Stimulated activated CD8-positive, alpha-beta memory T cell treated with anti-CD3 and anti-CD28 coated beads, Interleukin-4, amount 100 ng/mL, for 1 hour (primary cell): ENCODE data around the gene BIRC7.

ENCODE experiments used
- DNase-seq, 2 donors: peaks; one replicate each; pipeline ENCODE4 v3.0.0-alpha.2; 2020; ENCODE audit warnings: low read depth in 2 of 2, low spot score in 1 of 2

The BIRC7 gene

DNA sequence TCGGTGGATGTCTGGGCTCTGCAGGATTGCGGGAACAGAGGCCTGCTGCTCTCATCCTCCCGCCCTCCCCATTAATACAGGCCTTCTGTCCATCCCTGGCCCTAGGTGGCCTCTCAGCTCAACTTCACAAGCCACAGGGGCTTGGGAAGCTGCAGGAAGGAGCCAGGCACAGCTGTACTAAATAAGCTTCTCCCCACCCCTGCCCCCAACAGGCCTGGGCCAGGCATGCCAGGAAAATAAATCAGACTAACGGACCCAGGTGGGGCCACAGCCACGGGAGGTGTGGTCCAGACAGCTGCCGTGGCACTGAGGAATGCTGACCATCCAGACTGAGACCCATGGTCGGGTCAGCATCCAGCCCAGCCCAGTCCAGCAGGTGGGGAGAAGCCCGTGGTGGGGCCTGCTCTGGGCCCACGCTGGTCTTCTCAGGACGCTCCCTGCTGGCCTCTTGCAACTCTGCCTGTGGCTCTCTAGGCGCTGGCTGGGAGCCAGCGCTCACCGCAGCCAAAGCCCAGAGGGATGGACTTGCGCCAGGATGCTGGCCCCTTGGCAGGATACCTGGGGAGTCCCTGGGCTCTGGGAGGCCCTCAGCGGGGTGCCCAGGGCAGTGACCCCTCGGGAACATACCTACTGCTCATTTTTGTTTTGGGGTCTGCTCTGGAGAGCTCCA, 11.2 kb upstream of the BIRC7 start:
- no peak for DNase-seq

DNA sequence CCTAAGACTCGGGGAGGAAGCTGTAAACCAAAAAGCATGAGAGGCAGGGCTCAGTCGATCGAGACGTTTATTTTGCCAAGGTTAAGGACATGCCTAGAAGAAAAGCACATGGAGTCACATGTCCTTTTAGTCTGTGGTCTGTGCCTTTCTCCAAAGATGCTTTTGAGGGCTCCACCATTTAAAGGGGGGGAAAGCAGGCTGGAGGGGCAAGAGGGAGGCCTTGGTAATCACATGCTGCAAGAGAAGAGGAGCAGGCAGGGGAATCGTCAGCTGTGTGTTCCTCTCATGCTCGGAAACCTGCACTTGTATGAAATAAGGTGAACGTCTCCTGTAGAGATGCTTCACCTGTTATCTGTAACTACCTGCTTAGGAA, 10.6 kb upstream of the BIRC7 start:
- no peak for DNase-seq

DNA sequence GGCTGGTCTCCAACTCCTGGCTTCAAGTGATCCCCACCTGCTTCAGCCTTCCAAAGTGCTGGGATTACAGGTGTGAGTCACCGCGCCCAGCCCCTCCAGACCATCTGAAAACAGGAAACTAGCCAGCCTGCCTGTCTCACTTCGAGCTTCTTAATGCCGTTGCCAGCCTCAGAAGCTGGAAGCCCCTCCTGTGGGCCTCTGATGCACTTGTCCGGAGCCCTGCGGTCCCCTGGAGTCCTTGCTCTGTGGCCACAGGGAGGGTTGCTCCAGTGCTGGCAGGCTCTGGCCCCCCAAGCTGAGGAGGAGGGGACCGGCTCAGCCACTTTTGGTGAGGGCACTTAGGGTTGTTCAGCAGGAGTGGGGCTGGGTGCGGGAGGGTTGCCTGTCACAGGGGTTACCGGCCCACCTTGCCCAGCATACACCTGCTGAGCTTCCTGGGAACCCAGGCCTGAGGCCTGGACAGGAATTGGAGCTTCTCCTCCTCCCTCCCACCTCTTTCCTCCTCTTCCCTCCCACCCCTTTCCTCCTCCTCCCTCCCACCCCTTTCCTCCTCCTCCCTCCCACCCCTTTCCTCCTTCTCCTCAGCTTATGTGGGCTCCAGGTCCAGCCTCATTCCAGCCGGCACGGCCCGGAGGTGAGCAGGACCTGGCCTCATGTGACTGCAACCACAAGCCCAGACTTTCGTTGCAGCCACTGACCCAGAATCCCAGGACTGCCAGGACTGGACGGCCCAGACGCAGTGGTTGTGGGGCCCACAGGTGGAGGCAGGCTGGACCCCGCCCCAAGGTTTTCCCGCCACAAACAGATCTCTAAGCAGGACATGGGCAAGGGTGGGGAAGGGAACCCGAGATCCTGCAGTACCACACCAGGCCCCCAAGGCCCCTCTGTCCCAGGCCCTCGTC, 9.4 kb upstream of the BIRC7 start:
- DNase-seq: no peak

DNA sequence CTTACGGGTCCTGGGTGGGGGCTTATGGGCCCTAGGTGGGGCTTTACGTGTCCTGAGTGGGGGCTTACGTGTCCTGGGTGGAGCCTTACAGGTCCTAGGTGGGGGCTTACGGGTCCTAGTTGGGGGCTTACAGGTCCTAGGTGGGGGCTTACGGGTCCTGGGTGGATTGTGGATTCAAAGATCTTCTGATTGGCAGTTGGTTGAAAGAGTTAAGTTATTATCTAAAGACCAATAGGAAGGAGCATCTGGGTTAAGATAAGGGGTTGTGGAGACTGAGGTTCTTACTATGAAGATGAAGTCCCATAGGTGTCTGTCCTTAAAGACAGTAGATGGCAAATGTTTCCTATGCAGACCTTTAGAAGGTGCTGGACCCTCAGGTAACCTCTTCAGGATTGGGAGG, 8.4 kb upstream of the BIRC7 start:
- no peak for DNase-seq

DNA sequence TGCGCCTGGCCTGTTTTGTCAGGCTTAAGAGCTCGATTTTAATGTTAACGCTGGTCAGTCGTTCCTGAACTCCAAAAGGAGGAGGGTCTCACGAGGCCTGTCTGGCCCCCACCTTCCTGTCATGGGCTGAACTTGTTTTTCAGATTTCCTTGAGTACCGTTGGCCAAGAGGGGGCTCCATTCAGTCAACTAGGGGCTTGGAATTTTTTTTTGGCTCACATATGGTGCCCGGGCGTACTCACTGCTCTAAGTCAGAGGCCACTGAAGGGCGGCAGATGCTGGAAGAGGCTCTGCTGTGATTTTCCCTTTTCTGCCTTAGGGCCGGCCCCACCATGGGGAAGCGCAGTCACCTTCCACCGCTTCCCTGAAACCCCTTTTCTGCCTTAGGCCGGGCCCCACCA, 6.9 kb upstream of the BIRC7 start:
- DNase-seq: no peak

DNA sequence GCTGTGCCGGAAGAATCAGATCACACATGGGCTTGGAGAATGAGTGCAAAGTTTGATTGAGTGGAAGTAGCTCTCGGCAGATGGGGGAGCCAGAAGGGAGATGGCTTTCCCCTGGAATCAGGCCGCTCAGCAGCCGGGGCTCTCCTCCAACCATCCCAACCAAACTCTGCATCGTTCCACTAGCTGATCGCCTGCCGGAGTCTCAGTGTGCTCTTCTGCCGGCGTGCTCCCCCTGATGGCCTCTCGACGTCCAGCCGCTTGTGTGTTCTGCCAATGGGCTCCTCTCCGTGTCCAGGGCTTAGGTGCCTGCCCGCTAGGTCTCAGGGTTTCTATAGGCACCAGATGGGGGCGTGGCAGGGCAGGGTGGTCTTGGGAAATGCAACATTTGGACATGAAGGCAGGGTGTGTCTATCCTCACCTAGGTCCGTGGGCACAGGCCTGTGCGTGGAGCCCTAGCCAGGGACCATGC, 4.9 kb upstream of the BIRC7 start:
- no peak for DNase-seq

DNA sequence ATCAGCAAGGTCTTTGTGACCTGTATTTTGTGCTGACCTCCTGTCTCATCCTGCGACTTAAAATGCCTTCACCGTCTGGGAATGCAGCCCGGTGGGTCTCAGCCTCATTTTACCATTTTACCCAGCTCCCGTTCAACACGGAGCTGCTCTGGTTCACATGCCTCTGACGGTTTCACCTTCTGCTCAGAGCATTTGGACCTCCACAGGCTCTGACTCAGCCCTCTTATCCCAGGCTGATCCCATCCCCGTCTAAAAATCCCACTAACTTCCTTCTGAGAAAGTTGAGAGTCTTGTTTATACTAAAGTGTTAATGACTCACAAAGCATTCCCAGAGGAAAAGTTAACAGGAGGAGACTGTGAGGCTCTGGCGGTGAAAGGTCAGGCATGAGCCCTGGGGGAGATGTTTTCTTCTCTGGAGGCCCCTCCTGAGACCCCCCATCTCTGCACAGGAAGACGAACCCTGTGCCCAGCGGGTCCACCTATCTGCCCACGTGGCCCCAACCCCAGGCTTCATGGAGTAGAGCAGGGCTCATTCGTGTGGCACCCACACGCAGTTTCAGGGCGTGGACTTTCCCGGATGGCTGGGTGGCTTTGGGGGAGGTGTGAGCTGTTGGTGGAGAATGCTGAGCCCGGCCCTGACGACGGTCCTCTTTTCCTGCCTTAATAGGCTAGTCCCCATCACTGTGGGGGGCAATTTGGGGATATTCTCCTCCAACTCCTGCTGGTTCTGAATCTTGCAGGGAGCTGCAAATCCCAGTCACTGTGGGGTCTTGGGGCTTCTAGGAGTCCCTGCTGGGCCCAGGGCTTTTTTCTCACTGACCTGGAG, 3.3 kb upstream of the BIRC7 start:
- no peak for DNase-seq

DNA sequence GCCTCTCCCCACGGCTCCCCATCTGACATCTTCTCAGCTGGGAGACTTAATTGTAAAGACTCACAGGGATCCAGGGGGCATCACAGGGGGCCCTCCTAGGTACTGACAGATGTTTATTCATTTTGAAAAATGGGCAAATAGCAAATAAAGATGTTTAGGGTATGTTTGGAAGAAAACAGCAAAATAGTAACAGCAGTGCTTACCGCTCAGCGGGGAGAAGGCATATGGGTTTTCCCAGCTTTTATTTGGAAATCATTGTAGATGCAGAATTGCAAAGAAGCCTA, 2.7 kb upstream of the BIRC7 start:
- no peak for DNase-seq

DNA sequence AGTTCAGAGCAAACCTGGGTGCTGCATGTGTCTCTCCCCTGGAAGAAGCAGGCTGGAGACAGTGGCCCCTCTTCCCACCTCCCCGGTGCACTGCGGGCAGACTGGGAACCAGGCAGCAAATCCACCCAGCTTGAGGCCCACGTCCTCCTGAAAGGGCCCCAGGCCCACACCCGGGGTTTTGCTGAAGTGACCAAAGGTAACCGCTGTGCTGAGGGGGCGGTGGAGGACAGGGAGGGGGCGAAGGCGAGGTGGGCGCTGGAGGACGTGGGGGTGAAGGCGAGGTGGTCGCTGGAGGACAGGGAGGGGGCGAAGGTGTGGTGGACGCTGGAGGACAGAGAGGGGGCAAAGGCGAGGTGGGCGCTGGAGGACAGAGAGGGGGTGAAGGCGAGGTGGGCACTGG, 1.8 kb upstream of the BIRC7 start:
- no peak for DNase-seq

DNA sequence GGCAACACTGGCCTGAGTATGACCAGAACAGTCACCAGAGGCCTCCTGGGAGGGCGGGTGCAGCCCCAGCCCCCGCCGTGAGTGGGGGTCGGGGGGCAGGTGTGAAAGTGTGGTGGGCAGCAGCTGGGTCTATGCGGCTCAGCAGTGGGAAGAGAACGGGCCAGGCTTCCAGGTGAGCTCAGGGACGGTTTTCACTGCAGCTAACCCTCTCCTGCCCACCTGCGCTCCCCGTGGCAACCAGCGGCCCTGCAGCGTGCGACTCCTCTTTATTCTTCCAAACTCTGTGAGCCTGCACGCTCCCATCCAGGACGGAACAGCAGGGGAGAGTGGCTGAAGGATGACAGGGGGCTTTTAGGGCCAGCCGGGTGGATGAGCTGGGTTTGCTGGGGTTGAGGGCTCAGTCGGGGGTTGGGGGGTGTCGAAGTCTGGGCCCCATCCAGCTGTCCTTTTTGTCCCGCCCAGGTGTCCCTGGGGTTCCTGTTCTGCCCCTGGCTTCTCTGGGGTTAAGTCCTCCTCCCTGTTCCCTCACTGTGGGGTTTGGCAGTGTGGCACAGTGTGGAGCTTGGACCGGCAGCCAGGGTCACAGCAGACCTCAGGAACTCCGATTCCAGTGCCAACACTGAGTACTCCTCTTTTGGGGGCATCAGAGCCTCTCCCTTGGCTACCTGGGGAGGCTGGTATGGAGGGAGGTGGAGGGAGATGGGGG, 859 bp upstream of the BIRC7 start:
- no peak for DNase-seq

DNA sequence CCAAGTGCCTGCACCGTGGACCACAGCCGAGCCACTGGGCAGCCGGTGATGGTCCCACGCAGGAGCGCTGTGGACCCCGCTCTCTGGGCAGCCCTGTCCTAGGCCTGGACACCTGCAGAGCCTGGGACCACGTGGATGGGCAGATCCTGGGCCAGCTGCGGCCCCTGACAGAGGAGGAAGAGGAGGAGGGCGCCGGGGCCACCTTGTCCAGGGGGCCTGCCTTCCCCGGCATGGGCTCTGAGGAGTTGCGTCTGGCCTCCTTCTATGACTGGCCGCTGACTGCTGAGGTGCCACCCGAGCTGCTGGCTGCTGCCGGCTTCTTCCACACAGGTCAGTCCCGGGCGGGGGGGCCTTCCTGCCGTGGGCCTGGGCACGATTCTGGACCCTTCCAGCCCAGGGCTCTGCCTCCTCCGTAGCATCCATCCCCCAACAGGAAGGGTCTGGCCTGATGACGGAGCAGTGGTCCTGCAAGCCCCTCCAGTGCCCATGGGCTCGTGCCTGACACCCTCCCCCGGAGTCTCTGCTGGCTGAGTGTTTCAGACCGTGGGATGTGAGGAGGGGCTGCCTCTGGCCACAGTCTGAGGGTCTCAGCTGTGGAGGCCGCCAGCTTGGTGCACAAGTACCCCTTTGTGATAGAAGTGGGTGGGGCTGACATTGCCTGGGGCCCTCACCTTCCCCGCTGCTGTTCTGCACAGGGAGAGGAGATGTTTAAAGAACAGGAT, 572 bp downstream of the BIRC7 start:
- no peak for DNase-seq

DNA sequence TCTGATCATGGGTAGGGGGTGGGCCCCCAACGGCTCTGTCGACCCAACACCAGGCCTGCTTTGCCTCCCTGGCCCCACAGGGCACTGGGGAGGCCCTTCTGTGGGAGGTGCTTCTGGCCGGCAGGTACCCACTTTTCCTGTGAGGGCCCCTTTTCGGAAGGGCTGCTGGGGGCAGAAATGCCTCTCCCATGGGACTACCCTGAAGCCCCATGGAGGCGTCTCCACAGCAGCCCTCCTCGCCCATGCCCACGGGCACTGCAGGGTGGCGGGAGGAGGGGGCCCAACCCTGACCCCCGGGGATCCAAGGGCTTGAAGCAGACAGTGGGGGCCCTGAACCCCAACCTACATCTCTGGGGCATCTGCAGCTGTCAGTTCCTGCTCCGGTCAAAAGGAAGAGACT, 2.3 kb downstream of the BIRC7 start:
- DNase-seq: no peak

DNA sequence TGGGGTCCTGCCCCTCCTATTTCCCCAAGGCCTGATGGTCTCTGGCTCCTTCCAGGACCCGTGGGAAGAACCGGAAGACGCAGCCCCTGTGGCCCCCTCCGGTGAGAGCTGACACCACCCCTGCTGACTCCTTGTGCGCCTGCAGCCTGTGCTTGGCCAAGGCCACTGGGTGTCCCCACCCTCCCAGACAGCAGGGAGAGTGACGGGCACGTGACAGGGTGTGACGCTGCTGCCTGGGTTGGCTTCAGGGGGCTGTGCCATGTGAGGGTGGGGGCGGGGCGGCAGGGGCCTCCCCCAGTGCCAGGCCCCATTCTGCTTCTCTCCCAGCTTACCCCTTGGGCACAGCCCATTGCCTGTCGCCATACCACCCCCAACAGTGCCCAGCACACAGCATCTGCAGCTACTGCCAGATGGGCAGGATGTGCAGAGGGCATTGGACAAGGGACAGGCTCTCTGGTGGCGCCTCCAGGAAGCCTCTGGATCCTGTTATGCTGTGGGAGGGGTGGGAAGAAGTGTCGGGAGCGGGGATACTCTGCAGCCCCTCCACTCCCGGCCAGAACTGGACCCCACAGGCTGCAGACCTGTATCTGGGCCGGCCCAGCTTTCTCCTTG, 2.9 kb downstream of the BIRC7 start:
- no peak for DNase-seq

DNA sequence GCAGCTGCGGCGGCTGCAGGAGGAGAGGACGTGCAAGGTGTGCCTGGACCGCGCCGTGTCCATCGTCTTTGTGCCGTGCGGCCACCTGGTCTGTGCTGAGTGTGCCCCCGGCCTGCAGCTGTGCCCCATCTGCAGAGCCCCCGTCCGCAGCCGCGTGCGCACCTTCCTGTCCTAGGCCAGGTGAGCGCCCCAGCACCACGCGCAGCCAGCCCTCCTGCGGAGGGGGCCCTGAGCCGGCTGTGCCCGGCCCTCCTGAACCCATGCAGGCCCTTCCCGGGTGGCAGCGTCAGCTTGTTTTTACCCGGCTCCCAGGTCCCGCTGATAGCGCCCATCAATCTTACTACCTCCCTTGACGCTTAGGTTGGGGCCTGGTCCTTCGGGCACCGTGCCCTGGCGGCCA, 3.7 kb downstream of the BIRC7 start:
- DNase-seq: no peak

DNA sequence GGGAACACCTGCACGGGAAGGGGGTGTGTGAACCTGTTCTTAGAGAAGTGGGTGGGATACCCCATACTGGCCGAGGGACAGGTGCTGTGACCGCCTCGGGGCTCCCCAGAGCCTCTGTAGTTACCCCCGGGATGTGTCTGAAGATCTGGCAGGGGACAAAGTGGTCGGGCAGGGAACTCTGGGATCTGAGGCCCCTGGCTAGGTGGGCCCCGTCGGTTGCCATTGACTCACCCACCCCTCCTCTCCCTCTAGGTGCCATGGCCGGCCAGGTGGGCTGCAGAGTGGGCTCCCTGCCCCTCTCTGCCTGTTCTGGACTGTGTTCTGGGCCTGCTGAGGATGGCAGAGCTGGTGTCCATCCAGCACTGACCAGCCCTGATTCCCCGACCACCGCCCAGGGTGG, 4.3 kb downstream of the BIRC7 start:
- DNase-seq: no peak

DNA sequence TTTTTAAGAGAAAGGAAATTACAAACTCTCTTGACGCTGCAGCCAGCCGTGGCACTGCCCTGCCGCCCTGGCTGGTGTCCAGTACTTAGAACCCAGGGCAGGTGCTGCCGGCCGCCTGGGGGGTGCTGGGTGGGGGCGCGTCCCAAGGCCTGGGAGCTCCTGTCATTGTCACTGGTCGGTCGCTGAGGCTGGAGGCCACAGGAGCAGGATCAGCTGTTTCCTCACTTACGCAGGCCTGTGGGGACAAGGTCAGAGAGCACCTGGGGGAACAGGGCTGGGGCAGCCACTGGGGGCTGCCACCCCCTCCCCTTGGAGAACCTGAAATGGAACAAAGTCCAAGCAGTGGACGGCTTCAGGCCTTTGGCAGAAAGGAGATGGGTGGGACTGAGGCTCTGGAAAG, 5.6 kb downstream of the BIRC7 start:
- DNase-seq: no peak

DNA sequence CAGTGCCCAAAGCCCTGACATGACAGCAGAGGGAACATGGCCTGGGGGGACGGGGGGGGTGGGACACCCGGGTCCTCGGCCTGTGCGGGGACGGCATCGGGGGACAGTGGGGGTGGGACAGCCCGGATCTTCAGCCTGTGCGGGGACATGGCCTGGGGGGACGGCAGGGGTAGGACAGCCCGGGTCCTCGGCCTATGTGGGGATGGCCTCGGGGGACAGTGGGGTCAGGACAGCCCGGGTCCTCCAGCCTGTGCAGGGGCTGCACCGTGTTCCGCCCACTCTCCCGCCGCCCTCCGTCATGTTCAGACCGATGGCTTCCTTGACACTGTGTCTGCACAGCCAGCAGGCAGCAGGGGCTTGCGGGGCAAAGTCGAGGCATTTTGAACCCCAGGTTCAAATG, 7.0 kb downstream of the BIRC7 start:
- DNase-seq: no peak

DNA sequence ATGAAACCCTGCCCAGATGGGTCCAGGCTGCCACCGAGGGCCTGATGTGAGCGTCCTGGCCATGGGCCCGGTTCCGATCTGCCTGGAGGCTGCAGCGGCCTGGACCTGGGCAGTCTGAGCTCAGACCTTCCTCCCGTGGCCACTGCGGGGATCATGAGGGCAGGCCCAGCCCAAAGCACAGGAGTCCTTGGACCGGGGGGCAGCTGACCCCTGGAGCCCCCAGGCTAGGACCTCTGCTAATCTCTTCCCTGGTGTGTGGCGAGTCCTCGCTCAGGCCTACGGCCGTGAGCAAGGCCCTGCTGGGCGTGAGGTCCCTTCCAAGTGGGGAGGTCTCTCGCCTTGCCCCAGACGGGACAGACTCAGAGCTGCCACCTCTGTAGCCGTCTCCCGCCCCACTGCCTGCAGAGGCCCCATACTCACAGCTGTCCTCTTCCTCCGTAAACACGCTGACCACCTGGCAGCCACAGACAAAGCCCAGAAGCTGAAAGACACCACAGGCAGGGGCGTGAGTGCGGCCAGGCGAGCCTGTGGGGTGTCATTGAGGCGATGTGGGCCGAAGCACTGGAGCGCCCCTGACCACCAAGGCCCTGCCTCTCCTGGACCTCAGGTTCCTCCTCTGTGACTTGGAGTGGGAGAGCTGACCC, 8.0 kb downstream of the BIRC7 start:
- no peak for DNase-seq

DNA sequence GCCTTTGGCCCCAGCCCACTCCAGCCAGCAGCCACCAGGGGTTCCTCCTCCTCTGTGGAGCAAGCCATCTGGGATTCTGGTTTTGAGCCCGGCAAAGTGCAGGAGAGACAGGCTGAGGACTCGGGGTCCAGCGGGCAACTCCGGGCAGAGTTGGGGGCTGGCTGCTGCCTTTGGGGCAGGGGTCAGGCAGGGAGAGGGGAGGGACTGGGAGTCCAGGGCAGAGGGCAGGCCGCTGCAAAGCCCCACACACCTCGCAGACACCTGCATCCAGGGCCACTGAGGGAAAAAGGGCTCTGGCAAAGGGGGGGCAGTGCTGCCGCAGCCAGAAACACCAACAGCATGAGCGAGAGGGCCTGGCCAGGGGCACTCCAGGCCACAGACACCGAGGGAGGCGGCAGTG, 8.8 kb downstream of the BIRC7 start:
- no peak for DNase-seq
